NAMALWA (cell line): ENCODE results near the gene SUPT7L.
A peak's percentile ranks its signal among the peaks of the same experiment; 100 is the strongest.
"Not testable (repeated sequence)": the region's sequence is repeated elsewhere in the genome, so short reads cannot be mapped to it uniquely, and the experiment has no call there.

ENCODE experiments used
- DNase-seq: peaks from one replicate; pipeline ENCODE4 v3.0.0-alpha.2; 2015; ENCODE audit warnings: low spot score

SUPT7L gene

DNA sequence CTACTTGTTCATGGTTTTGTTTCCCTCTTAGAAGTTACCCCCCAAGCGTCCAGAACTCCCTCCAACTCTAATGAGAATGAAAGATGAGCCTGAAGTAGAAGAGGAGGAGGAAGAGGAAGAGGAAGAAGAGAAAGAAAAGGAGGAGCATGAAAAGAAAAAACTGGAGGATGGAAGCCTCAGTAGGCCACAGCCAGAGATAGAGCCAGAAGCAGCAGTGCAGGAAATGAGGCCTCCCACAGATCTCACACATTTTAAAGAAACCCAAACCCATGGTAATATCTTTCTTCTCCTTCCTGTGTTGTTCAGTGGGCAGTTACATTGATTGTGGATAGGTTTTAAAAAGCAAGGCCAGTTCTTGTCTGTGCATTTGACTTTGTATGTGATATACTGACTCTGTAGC lies 21.6 kb upstream of the SUPT7L start:
- not testable (repeated sequence) for DNase-seq

DNA sequence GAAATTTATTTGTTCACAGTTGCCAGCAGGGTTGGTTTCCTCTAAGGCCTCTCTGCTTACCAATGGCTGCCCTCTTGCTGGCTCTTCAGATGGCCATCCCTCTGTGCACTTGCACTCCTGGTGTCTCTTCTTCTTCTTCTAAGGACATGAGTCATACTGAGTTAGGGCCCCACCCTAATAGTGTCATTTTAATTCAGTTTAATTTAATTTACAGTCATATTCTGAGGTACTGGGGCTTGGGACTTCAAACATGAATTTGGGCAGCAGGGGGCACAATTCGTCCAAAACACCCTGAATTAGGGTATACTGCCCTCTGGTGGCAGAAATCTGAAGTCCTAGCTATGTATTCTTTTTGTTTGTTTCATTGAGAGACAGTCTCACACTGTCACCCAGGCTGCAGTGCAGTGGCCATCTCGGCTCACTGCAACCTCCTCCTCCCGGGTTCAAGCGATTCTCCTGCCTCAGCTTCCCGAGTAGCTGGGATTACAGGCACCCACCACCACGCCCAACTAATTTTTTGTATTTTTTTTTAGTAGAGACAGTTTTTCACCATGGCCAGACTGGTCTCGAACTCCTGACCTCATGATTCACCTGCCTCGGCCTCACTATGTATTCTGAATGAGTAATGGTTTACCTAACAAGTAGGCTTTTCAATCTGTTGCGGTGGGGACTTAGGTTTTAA lies 20.1 kb upstream of the SUPT7L start:
- peak; percentile 98 for DNase-seq

- DNase-seq = not testable (repeated sequence)
These were observed 18.9 kb upstream of the SUPT7L start for GRCh38 chr2:27682334-27682771.

- DNase-seq = no peak
These were observed 18.4 kb upstream of the SUPT7L start for GRCh38 chr2:27681841-27682240.

DNA sequence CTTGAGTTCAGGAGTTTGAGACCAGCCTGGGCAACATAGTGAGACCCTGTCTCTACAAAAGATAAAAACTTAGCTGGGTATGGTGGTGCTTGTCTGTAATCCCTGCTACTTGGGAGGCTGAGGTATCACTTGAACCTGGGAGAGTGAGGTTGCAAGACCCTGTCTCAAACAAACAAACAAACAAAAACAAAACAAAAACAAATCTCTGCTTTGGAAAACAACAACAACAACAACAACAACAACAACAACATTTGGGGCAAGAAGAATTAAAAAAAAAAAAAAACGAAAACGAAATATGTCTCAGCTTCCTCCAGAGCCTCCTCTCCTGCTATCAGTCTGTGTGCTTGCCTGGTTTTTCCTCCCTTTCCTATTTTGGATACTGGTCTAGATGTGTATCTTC lies 17.2 kb upstream of the SUPT7L start:
- DNase-seq = no peak

DNA sequence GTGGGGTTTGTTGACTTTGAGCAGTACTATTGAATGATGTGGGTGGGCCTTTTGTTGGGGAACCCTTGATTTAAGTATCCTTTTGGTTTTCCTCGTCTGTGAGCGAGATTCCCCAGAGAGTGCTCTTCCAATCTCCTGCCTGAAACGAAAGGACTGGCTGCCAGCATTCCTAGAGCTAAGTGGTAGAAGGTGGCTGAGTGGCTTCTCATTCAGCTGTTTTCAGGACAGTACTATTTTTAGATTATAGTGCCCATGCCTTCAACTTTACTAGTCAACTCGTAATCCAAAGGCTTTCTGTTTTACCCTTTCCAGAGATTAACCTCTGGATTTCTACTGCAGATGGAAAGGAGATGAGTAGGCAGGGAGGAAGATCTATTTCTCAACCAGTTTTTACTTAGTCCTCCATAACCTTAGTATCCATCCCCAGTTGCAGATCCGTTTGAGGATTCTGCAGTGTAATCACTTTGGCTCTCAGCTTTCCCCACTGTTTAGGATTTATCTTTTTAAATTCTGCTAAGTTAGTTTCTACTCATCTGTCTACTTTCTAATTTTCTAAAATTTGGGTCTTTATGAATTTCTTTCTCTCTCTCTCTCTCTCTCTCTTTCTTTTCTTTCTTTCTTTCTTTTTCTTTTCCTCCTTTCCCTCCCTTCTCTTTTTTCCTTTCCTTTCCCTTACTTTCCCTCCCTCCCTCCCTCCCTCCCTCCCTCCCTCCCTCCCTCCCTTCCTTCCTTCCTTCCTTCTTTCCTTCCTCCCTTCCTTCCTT lies 9.5 kb upstream of the SUPT7L start:
- no peak for DNase-seq

DNA sequence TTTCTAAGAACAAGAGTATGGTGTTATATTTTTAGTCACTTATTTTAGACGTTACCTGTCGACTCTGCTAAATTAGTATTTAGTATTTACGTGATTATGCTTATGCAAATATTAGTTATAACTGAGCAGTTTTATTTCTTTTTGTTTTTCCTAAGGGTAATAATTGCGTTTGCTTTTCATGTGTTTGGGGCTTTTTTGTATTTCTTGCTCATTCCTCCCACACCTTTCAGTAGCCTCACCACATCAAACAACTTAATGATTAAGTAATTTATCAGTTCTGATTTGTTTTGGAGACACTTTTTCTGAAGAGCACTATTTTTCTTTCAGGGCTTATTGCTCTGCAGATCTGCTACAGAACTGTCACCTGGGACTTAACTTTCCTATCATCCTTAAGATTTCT lies 7.8 kb upstream of the SUPT7L start:
- DNase-seq = no peak

GRCh38 chr2:27667446-27667845 lies 4.0 kb upstream of the SUPT7L start:
- no peak for DNase-seq

DNA sequence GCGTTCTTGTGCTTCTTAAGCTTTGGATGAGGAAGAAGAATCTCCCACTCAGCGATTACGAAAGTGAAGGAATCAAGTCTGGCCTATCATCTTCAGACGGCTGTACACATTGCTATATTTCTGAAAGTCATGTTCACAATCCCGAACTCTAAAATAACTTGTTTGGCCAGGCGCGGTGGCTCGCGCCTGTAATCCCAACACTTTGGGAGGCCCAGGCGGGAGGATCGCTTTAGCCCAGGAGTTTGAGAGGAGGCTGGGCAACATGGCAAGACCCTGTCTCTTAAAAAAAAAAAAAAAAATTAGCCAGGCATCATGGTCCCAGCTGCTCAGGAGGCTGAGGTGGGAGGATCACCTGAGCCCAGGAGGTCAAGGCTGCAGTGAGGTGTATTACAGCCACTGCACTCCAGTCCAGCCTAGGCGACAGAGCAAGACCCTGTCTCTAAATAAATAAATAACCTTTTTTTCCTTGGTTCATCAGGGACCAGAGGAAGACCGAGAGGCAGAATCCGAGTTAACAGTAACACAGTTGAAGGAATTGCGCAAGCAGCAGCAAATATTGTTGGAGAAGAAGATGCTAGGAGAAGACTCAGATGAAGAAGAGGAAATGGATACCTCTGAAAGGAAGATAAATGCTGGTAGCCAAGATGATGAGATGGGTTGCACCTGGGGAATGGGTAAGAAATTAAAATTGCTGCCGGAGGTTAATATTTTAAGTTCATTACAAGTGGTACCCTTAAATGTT lies 1.4 kb upstream of the SUPT7L start:
- DNase-seq = no peak

DNA sequence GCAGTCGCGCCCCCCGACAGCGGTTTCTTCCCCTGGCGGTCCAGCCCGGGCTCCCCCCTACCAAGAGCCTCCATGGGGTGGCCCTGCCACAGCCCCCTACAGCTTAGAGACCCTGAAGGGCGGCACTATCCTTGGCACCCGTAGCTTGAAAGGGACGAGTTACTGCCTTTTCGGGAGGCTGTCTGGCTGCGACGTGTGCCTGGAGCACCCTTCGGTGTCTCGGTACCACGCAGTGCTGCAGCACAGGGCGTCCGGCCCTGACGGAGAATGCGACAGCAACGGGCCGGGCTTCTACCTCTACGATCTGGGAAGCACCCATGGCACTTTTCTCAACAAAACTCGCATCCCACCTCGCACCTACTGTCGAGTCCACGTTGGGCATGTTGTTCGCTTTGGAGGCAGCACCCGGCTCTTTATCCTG lies 750 bp upstream of the SUPT7L start:
- no peak for DNase-seq

- DNase-seq = no peak
These were observed 2.0 kb downstream of the SUPT7L start for GRCh38 chr2:27661371-27661770.

GRCh38 chr2:27655155-27655951 lies 8.1 kb downstream of the SUPT7L start:
- no peak for DNase-seq

GRCh38 chr2:27653397-27653796 lies 10.0 kb downstream of the SUPT7L start:
- DNase-seq = no peak

DNA sequence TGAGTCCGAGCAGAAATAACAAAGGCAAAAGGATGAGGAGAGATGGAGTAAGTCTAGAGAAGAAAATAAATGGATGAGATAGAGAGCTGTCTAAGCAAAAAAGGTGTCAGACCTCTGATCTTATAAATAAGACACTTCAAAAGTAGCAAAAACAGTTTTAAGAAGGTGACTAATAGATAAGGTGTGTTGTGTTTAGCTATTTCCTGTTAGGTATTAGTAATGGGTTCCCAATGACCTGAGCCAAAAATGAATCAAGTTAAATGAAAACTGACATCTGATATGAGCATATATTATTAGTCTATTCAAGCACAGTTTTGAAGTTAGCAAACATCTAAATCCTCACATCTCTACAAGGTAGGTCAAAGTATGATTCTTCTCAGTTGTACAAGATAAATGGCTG lies 10.6 kb downstream of the SUPT7L start:
- DNase-seq = no peak

- DNase-seq = no peak
These were observed 11.1 kb downstream of the SUPT7L start for GRCh38 chr2:27652341-27652740.

GRCh38 chr2:27651056-27651455 lies 12.4 kb downstream of the SUPT7L start:
- no peak for DNase-seq

DNA sequence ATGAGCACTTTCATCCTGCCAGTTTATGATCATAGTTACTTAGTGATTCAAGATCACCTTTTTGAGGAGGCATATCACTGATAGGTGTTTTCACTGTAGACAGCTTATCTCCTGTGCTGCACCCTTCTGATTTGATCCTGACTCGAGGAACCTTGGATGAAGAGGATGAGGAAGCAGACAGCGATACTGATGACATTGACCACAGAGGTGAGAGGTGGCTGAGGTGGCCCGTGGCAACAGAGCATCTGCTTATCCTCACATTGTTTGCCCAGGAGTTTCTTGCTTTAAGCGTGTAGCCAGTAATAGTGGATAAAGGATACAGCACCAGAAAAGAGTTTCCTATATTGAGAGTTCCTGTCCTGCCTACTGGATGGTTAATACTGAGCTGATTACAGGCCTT lies 15.7 kb downstream of the SUPT7L start:
- no peak for DNase-seq

DNA sequence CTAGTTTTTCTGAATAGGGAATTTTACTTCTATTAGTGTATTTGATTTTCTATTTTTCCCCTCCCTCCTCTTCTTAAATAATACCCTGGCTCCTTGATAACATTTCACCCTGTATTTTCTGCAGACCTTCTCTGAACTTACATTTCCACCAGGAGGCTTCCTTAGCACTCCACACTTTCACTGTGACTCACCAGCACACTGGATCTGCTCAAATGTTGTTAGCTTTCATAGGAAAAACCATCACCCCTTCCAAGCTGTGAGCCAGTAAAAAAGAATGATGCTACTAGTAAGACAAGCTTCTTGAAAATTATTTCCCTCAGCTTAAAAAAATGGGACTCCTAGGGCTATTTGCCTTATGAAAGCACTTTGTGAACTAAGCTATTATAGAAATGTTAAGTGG lies 16.1 kb downstream of the SUPT7L start:
- DNase-seq = no peak

- no peak for DNase-seq
These were observed 18.2 kb downstream of the SUPT7L start for GRCh38 chr2:27645197-27645596.

DNA sequence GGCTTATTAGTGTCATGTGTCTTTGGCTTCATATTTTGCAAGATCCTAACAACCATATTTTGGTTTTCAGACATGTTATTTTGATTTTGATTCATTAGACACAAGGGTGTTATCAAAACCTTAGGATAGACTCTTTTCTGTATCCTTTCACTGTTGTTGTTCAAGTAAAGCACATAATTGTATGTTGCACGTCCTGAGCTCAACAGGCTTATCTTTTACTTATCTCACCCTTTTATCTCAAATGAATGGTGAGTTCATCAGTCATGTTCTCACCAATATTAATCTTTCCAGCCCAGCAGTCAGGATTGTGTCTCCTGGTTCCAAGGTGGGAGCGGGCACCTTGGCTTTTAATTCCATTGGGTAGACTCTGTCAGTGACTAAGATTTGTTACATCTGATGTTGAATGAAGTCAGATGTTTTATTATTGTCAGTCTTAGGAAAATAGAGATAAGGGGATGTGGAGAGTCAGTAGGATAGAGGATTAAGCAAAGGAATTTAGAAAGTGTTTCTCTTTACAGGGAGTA lies 22.6 kb downstream of the SUPT7L start:
- DNase-seq = no peak

DNA sequence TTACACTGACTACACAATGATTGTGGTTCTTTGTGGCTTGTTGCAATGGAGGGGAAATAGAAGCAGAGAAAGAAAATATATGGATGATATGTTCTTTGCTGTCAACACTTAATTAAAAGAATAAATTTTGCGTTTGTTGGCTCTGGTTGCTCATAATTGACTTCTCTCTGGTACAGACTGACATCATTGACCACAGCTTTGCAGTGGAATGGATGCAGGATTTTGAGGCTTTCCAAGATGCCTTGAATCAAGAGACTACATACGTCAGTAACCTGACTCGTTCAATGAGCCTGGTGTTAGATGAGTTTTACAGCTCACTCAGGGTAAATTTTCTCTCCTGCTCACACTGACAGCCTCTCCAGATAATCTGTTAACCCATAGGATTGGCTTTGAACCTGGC lies 24.7 kb downstream of the SUPT7L start:
- DNase-seq = no peak
